Omental fat pad (tissue), 4 donors: Measurements from ENCODE around the gene CIDEB. TPM values are rescaled to one million over a fixed set of nuclear protein-coding genes. Genes with fewer than 3 reads are reported as not detected.

Source experiments
- ATAC-seq: fragments of 150-250 bp; one replicate; pipeline ENCODE4 v1.9.1; 2016; ENCODE audit warnings: mild to moderate bottlenecking, moderate library complexity; ENCODE audit not compliant: low FRiP score
- DNase-seq: peaks from one replicate; pipeline ENCODE4 v3.0.0-alpha.2; 2019; ENCODE audit warnings: low spot score
- total RNA-seq, 4 donors: library from RNA; depleted of rRNA; stranded (reverse); fragments of >200 nt; gene quantifications; one replicate each; pipeline ENCODE4 v1.1.0, GENCODE V29; 2016
- TF ChIP-seq, protein P1 (sequence below), 3 donors: fragments of 450-650 bp; IDR thresholded peaks; one replicate each; pipeline ENCODE4 v1.5.1; 2016 to 2017; ENCODE audit warnings: antibody characterized with exemption in 3 of 3, mild to moderate bottlenecking in 3 of 3, moderate library complexity in 2 of 3

Gene CIDEB
- total RNA-seq, 4 donors from 2014 or later: 9.1 to 23.8 (median 14.3) TPM

- ATAC-seq (no peak), DNase-seq (no peak)
- TF ChIP-seq, protein P1, sequence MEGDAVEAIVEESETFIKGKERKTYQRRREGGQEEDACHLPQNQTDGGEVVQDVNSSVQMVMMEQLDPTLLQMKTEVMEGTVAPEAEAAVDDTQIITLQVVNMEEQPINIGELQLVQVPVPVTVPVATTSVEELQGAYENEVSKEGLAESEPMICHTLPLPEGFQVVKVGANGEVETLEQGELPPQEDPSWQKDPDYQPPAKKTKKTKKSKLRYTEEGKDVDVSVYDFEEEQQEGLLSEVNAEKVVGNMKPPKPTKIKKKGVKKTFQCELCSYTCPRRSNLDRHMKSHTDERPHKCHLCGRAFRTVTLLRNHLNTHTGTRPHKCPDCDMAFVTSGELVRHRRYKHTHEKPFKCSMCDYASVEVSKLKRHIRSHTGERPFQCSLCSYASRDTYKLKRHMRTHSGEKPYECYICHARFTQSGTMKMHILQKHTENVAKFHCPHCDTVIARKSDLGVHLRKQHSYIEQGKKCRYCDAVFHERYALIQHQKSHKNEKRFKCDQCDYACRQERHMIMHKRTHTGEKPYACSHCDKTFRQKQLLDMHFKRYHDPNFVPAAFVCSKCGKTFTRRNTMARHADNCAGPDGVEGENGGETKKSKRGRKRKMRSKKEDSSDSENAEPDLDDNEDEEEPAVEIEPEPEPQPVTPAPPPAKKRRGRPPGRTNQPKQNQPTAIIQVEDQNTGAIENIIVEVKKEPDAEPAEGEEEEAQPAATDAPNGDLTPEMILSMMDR (IDR thresholded peaks at IDR 0.05): no peak
These were observed 17.3 kb upstream of the CIDEB start for GRCh38 chr14:24325041-24325530.

- no peak for DNase-seq
These were observed 16.2 kb upstream of the CIDEB start for GRCh38 chr14:24324024-24324423.

GRCh38 chr14:24323341-24323740 lies 15.6 kb upstream of the CIDEB start:
- ATAC-seq (no peak), DNase-seq (no peak)
- TF ChIP-seq, protein P1 (IDR thresholded peaks at IDR 0.05): no peak

More at GRCh38 chr14:24324024-24324423, 16.2 kb upstream of the CIDEB start:
- ATAC-seq: no peak
- TF ChIP-seq, protein P1 (IDR thresholded peaks at IDR 0.05): no peak

DNA sequence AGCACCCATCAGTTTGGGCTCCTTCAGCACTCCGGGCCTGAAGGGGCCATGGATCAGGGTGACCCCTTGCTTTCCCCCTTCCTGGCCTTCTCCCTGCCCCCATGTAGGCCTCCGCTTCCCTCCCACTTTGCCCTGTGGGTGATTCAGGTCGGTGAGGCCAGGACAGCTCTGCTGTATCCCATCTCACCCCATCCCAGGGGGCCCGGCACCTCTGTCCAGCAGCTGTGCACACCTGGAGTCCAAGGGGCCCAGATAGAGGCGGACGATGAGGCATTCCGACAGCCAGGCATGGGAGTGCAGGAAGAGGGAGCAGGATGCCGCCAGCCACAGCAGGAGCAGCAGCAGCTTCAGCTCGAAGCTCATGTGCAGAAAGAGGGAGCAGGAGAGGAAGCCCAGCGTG lies 14.9 kb upstream of the CIDEB start:
- TF ChIP-seq, protein P1 (IDR thresholded peaks at IDR 0.05): no peak
- ATAC-seq: no peak
- no peak for DNase-seq

- TF ChIP-seq, protein P1 (IDR thresholded peaks at IDR 0.05): no peak
- ATAC-seq (no peak), DNase-seq (no peak)
These were observed 13.6 kb upstream of the CIDEB start for GRCh38 chr14:24321212-24321975.

- TF ChIP-seq, protein P1 (IDR thresholded peaks at IDR 0.05): no peak
- ATAC-seq: peak; percentile 67
These were observed 9.6 kb upstream of the CIDEB start for GRCh38 chr14:24317141-24317928.

More at GRCh38 chr14:24317141-24317928, 9.6 kb upstream of the CIDEB start:
- no peak for DNase-seq
